GM12873 (cell line): ENCODE results near the gene KDM4B.

Source experiments
- CTCF ChIP-seq: IDR thresholded peaks from 2 replicates; pipeline ENCODE4 v1.5.1; 2012; ENCODE audit warnings: low read depth, mild to moderate bottlenecking, moderate library complexity, low read length, control low read depth; ENCODE audit not compliant: insufficient read depth; ENCODE audit errors: missing control alignments

Gene KDM4B

GRCh38 chr19:5138606-5139582 lies 170.0 kb downstream of the KDM4B start:
- peak; percentile 22 for TF ChIP-seq CTCF

- TF ChIP-seq CTCF = no peak
Measured at GRCh38 chr19:5139583-5140325, 170.8 kb downstream of the KDM4B start.

- no peak for TF ChIP-seq CTCF
Measured at GRCh38 chr19:5141129-5141849, 172.4 kb downstream of the KDM4B start.

GRCh38 chr19:5141850-5142724 lies 173.2 kb downstream of the KDM4B start:
- TF ChIP-seq CTCF = no peak

GRCh38 chr19:5142725-5143097 lies 173.8 kb downstream of the KDM4B start:
- no peak for TF ChIP-seq CTCF

- TF ChIP-seq CTCF = no peak
Measured at GRCh38 chr19:5143471-5144411, 174.8 kb downstream of the KDM4B start.
